MM.1S (cell line): ENCODE results near the gene MMAB.

Experiments used
- DNase-seq: peaks from one replicate; pipeline ENCODE4 v3.0.0-alpha.2; 2015
- H2AFZ ChIP-seq: fragments of 300-600 bp; sonication (generic); 2 replicates; pipeline ENCODE4 v1.6.0; 2016; ENCODE audit warnings: antibody characterized with exemption, low read length
- H3F3A ChIP-seq: fragments of 300-600 bp; sonication (generic); 2 replicates; pipeline ENCODE4 v1.6.1; 2016; ENCODE audit warnings: mild to moderate bottlenecking, antibody characterized with exemption, low read length, moderate library complexity, mixed read lengths; ENCODE audit not compliant: insufficient read depth
- H3K27ac ChIP-seq: fragments of 300-600 bp; sonication (generic); 2 replicates; pipeline ENCODE4 v1.5.1; 2016; ENCODE audit warnings: mild to moderate bottlenecking, low read length
- H3K27me3 ChIP-seq: fragments of 300-600 bp; sonication (generic); replicated peaks from 2 replicates; pipeline ENCODE4 v1.6.0; 2016; ENCODE audit warnings: low read length; ENCODE audit not compliant: insufficient read depth
- H3K36me3 ChIP-seq: fragments of 300-600 bp; sonication (generic); replicated peaks from 2 replicates; pipeline ENCODE4 v1.6.1; 2016; ENCODE audit warnings: mild to moderate bottlenecking, low read length, mixed read lengths; ENCODE audit not compliant: insufficient read depth
- H3K4me1 ChIP-seq: fragments of 300-600 bp; sonication (generic); 2 replicates; pipeline ENCODE4 v1.6.1; 2016; ENCODE audit warnings: low read length, mixed read lengths
- H3K4me2 ChIP-seq: fragments of 300-600 bp; sonication (generic); 2 replicates; pipeline ENCODE4 v1.6.0; 2016; ENCODE audit warnings: low read depth, low read length
- H3K4me3 ChIP-seq: fragments of 300-600 bp; sonication (generic); 2 replicates; pipeline ENCODE4 v1.5.1; 2016; ENCODE audit warnings: low read length, mixed read lengths
- H3K79me2 ChIP-seq: fragments of 300-600 bp; sonication (generic); 2 replicates; pipeline ENCODE4 v1.6.1; 2016; ENCODE audit warnings: mixed run types, low read length, mixed read lengths
- H3K9ac ChIP-seq: fragments of 300-600 bp; sonication (generic); 2 replicates; pipeline ENCODE4 v1.6.1; 2016; ENCODE audit warnings: low read length, mixed read lengths
- H3K9me2 ChIP-seq: fragments of 300-600 bp; sonication (generic); replicated peaks from 2 replicates; pipeline ENCODE4 v1.6.1; 2016; ENCODE audit warnings: mild to moderate bottlenecking, low read length, mixed read lengths; ENCODE audit not compliant: insufficient read depth
- H3K9me3 ChIP-seq: fragments of 300-600 bp; sonication (generic); replicated peaks from 2 replicates; pipeline ENCODE4 v1.6.1; 2016; ENCODE audit warnings: mild to moderate bottlenecking, low read length, mixed read lengths; ENCODE audit not compliant: insufficient read depth
- H4K20me1 ChIP-seq: fragments of 300-600 bp; sonication (generic); 2 replicates; pipeline ENCODE4 v1.6.1; 2016; ENCODE audit warnings: mild to moderate bottlenecking, low read length, moderate library complexity, mixed read lengths; ENCODE audit not compliant: insufficient read depth
- EZH2 ChIP-seq: fragments of 300-600 bp; sonication (generic); optimal IDR thresholded peaks from 2 replicates; pipeline ENCODE3; 2017; ENCODE audit warnings: low read depth, mild to moderate bottlenecking, antibody characterized with exemption, low read length, mixed read lengths
- EZH2phosphoT487 ChIP-seq: fragments of 300-600 bp; sonication (generic); IDR thresholded peaks from 2 replicates; pipeline ENCODE4 v1.6.1; 2018; ENCODE audit warnings: antibody characterized with exemption, low read length
- TF ChIP-seq, protein P1 (sequence below): fragments of 300-600 bp; sonication (generic); IDR thresholded peaks from 2 replicates; pipeline ENCODE4 v1.5.1; 2016; ENCODE audit warnings: antibody characterized with exemption, low read length, mixed read lengths

The MMAB gene

GRCh38 chr12:109598428-109598854, 25.1 kb upstream of the MMAB start:
- Histone ChIP-seq H2AFZ (no peak overlapping the region), H3K27ac (no peak overlapping the region), H3K9ac (no peak overlapping the region), H4K20me1 (no peaks in the 10 kb centered on the region), H3K36me3 (no peaks in the 10 kb centered on the region), H3F3A (no peaks in the 10 kb centered on the region), H3K4me1 (no peaks in the 10 kb centered on the region), H3K4me3 (no peak overlapping the region), H3K4me2 (no peak overlapping the region), H3K79me2 (no peaks in the 10 kb centered on the region), H3K27me3 (no peaks in the 10 kb centered on the region), H3K9me3 (no peaks in the 10 kb centered on the region), H3K9me2 (no peaks in the 10 kb centered on the region)
- no peak for DNase-seq
- TF ChIP-seq, protein P1, sequence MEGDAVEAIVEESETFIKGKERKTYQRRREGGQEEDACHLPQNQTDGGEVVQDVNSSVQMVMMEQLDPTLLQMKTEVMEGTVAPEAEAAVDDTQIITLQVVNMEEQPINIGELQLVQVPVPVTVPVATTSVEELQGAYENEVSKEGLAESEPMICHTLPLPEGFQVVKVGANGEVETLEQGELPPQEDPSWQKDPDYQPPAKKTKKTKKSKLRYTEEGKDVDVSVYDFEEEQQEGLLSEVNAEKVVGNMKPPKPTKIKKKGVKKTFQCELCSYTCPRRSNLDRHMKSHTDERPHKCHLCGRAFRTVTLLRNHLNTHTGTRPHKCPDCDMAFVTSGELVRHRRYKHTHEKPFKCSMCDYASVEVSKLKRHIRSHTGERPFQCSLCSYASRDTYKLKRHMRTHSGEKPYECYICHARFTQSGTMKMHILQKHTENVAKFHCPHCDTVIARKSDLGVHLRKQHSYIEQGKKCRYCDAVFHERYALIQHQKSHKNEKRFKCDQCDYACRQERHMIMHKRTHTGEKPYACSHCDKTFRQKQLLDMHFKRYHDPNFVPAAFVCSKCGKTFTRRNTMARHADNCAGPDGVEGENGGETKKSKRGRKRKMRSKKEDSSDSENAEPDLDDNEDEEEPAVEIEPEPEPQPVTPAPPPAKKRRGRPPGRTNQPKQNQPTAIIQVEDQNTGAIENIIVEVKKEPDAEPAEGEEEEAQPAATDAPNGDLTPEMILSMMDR, result no peak
- no peak for TF ChIP-seq EZH2phosphoT487
- TF ChIP-seq EZH2, result no peak

GRCh38 chr12:109597795-109598427, 24.6 kb upstream of the MMAB start:
- H3F3A ChIP-seq, result no peaks in the 10 kb centered on the region
- H3K9me3 ChIP-seq, result no peaks in the 10 kb centered on the region
- H3K9me2 ChIP-seq, result no peaks in the 10 kb centered on the region
- TF ChIP-seq EZH2phosphoT487 (no peak), EZH2 (no peak)
- TF ChIP-seq, protein P1, result peak; percentile 65
- H3K4me3 ChIP-seq, result no peak overlapping the region
- H3K4me2 ChIP-seq, result no peak overlapping the region
- no peaks in the 10 kb centered on the region for H3K36me3 ChIP-seq
- H3K4me1 ChIP-seq, result no peaks in the 10 kb centered on the region
- no peak overlapping the region for H3K9ac ChIP-seq
- no peak overlapping the region for H2AFZ ChIP-seq
- H3K27ac ChIP-seq, result no peak overlapping the region
- peak; percentile 32 for DNase-seq
- no peaks in the 10 kb centered on the region for H4K20me1 ChIP-seq
- H3K27me3 ChIP-seq, result no peaks in the 10 kb centered on the region
- no peaks in the 10 kb centered on the region for H3K79me2 ChIP-seq

DNA sequence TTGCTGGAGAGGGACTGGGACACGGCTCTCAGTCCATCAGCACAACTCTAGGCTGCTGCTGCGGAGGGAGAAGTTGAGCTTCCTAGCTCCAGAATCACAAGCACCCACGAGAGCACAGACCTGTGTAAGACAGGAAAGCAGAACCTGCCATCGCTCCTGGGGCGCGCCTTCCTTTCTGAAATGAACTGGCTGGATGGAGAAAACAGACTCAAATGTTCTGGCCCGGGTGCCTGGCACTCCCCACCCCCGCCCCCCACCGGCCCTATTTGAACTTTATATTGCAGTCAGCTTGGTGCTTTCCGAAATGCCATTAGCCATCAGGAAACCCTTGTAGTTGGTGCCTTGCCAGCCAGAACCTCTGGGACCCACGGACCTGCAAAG, 24.1 kb upstream of the MMAB start:
- no peak overlapping the region for H3K4me2 ChIP-seq
- no peak overlapping the region for H3K4me3 ChIP-seq
- no peaks in the 10 kb centered on the region for H3K79me2 ChIP-seq
- H3K9me3 ChIP-seq, result no peaks in the 10 kb centered on the region
- no peak overlapping the region for H3K9ac ChIP-seq
- no peaks in the 10 kb centered on the region for H3K36me3 ChIP-seq
- no peaks in the 10 kb centered on the region for H3K4me1 ChIP-seq
- H3F3A ChIP-seq, result no peaks in the 10 kb centered on the region
- H4K20me1 ChIP-seq, result no peaks in the 10 kb centered on the region
- TF ChIP-seq EZH2 (no peak), EZH2phosphoT487 (no peak)
- TF ChIP-seq, protein P1, result no peak
- DNase-seq, result no peak
- H3K27me3 ChIP-seq, result no peaks in the 10 kb centered on the region
- H3K9me2 ChIP-seq, result no peaks in the 10 kb centered on the region
- no peak overlapping the region for H3K27ac ChIP-seq
- no peak overlapping the region for H2AFZ ChIP-seq
